8988T (cell line): ENCODE data around the gene STX18.

ENCODE experiments used
- DNase-seq: peaks from one replicate; pipeline ENCODE4 v3.0.0; 2011

STX18 gene

DNA sequence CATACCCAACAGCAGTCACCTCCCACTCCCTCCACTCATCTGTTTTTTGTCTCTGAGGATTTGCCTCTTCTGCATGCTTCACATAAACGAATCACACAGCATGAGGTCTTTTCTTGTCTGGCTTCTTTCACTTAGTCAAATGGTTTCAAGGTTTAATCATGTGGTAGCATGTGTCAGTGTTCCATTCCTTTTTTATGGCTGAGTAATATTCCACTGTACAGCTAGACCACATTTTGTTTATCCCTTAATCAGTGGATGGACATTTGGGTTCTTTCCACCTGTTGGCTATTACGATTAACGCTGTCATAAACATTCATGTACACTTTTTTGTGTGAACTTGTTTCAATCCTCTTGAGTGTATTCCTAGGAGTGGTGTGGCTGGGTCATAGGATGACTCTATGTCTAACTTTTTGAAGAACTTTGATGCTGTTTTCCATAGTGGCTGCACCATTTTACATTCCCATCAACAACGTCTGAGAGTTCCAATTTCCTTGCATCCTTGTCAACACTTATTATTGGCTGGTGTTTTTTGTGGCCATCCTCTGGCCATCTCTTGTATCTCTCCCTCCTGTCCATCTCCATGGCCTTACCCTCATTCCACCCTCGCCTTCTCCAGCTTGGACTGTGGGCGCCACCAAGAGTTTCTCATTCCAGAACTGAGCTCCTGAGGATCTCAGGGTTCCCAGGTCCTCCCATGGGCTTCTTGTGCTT is 167.3 kb downstream of the STX18 start:
- DNase-seq = no peak
